Naive thymus-derived CD8-positive, alpha-beta T cell (primary cell): ENCODE measurements around the gene SLC6A20. TPM values are rescaled to one million over a fixed set of nuclear protein-coding genes. Genes with fewer than 3 reads are reported as not detected.
A peak's percentile ranks its signal among the peaks of the same experiment; 100 is the strongest.

Experiments used
- ATAC-seq, 2 donors: fragments of 150-1000 bp; cut with Tn5 transposase in 1 of 2; sonication (Bioruptor Pico), chemical (Tn5 transposase) in 1 of 2; 1 replicate in 1 of 2; 2 replicates in 1 of 2; pipeline ENCODE4 v1.10.0; 2021; ENCODE audit warnings: mild to moderate bottlenecking in 2 of 2, moderate library complexity in 2 of 2
- POLR2A ChIA-PET: fragments of 350-600 bp; sonication (Branson Sonifier 250); formaldehyde crosslinking; loops from one replicate; lab custom pipeline; 2021; ENCODE audit warnings: antibody characterized with exemption; lab: Charles Lee
- DNase-seq, 10 donors: peaks; one replicate each; pipeline versions ENCODE4 v3.0.0 to v3.0.0-alpha.2; 2020 to 2022
- H3K27ac Mint-ChIP-seq, 10 donors: one replicate each; pipeline ENCODE4 v1.8.0; 2020 to 2022; ENCODE audit warnings: mild to moderate bottlenecking in 10 of 10, mixed read lengths in 10 of 10, moderate library complexity in 4 of 10, inconsistent platforms in 1 of 10
- H3K27me3 Mint-ChIP-seq, 5 donors: one replicate each; pipeline ENCODE4 v1.8.0; 2021 to 2022; ENCODE audit warnings: mixed read lengths in 5 of 5
- H3K36me3 Mint-ChIP-seq, 3 donors: one replicate each; pipeline ENCODE4 v1.8.0; 2020 to 2022; ENCODE audit warnings: mixed read lengths in 3 of 3, mild to moderate bottlenecking in 2 of 3, inconsistent platforms in 1 of 3
- H3K4me1 Mint-ChIP-seq, 4 donors: one replicate each; pipeline ENCODE4 v1.8.0; 2021 to 2022; ENCODE audit warnings: mixed read lengths in 4 of 4
- H3K4me3 Mint-ChIP-seq, 10 donors: one replicate each; pipeline ENCODE4 v1.8.0; 2020 to 2022; ENCODE audit warnings: mild to moderate bottlenecking in 10 of 10, mixed read lengths in 10 of 10, moderate library complexity in 6 of 10, inconsistent platforms in 1 of 10
- H3K9me3 Mint-ChIP-seq, 9 donors: one replicate each; pipeline ENCODE4 v1.8.0; 2020 to 2022; ENCODE audit warnings: mixed read lengths in 9 of 9, mild to moderate bottlenecking in 3 of 9, inconsistent platforms in 1 of 9, moderate library complexity in 1 of 9
- polyA plus RNA-seq, 3 donors: library from polyadenylated mRNA; unstranded; fragments of 300-500 nt; fragmentation: Illumina TruSeq; gene quantifications; one replicate each; pipeline ENCODE4 v1.2.3, GENCODE V29; 2021
- total RNA-seq, 8 experiments: library from RNA in 2 of 8; stranded (reverse) in 2 of 8; gene quantifications; one replicate each; pipeline ENCODE4 v1.2.3 and lab custom pipeline; 2021 to 2026

SLC6A20 gene
- total and polyA plus RNA-seq, 5 experiments from 2014 or later: 0.52 TPM; not detected in 4

- no peak for ATAC-seq
Measured at GRCh38 chr3:45724911-45725310, 71.4 kb downstream of the SLC6A20 start.

GRCh38 chr3:45719655-45720487, 76.5 kb downstream of the SLC6A20 start:
- no peaks in the 10 kb centered on the region for H3K9me3 Mint-ChIP-seq
- ATAC-seq (no peak), DNase-seq (no peak)
- peak overlapping the region in 4 of 10 donors; percentile 8 to 31 (median 18) for H3K27ac Mint-ChIP-seq
- H3K27me3 Mint-ChIP-seq: no peaks in the 10 kb centered on the region
- H3K4me3 Mint-ChIP-seq: no peak overlapping the region
- peaks cover 17 to 29% (median 26%) of the 10 kb centered on the region in 4 donors for H3K4me1 Mint-ChIP-seq
- POLR2A ChIA-PET: no interaction called here
- peaks cover 11 to 78% (median 41%) of the 10 kb centered on the region in 3 donors for H3K36me3 Mint-ChIP-seq

More at GRCh38 chr3:45724911-45725310, 71.4 kb downstream of the SLC6A20 start:
- DNase-seq: no peak
- POLR2A ChIA-PET: no interaction called here
- Mint-ChIP-seq H3K27ac (peak overlapping the region in 4 of 10 donors; percentile 5 to 63 (median 56)), H3K9me3 (no peaks in the 10 kb centered on the region), H3K4me3 (no peak overlapping the region), H3K36me3 (peaks cover 19 to 87% (median 50%) of the 10 kb centered on the region in 3 donors), H3K27me3 (no peaks in the 10 kb centered on the region), H3K4me1 (peaks cover 21 to 47% (median 33%) of the 10 kb centered on the region in 4 donors)

GRCh38 chr3:45716790-45717336, 79.5 kb downstream of the SLC6A20 start:
- H3K27ac Mint-ChIP-seq: peak overlapping the region in 8 of 10 donors; percentile 1 to 74 (median 54)

GRCh38 chr3:45715945-45716344, 80.4 kb downstream of the SLC6A20 start:
- POLR2A ChIA-PET: no interaction called here
- Mint-ChIP-seq H3K4me3 (no peak overlapping the region), H3K4me1 (peaks cover 15 to 34% (median 24%) of the 10 kb centered on the region in 4 donors), H3K36me3 (peaks cover 4 to 78% (median 23%) of the 10 kb centered on the region in 3 donors), H3K27me3 (no peaks in the 10 kb centered on the region), H3K27ac (peak overlapping the region in 7 of 10 donors; percentile 24 to 74 (median 56)), H3K9me3 (no peaks in the 10 kb centered on the region)
- DNase-seq (no peak), ATAC-seq (no peak)

More at GRCh38 chr3:45716790-45717336, 79.5 kb downstream of the SLC6A20 start:
- POLR2A ChIA-PET: no interaction called here
- Mint-ChIP-seq H3K4me3 (no peak overlapping the region), H3K9me3 (no peaks in the 10 kb centered on the region), H3K4me1 (peaks cover 14 to 29% (median 22%) of the 10 kb centered on the region in 4 donors), H3K27me3 (no peaks in the 10 kb centered on the region), H3K36me3 (peaks cover 4 to 74% (median 21%) of the 10 kb centered on the region in 3 donors)
- DNase-seq (no peak), ATAC-seq (no peak)

GRCh38 chr3:45712434-45713110, 83.8 kb downstream of the SLC6A20 start:
- Mint-ChIP-seq H3K4me3 (no peak overlapping the region), H3K36me3 (peaks cover 4 to 79% (median 30%) of the 10 kb centered on the region in 3 donors), H3K27ac (peak overlapping the region in 4 of 10 donors; percentile 11 to 66 (median 38)), H3K9me3 (no peaks in the 10 kb centered on the region), H3K27me3 (no peaks in the 10 kb centered on the region), H3K4me1 (peaks cover 11 to 32% (median 25%) of the 10 kb centered on the region in 4 donors)
- DNase-seq (no peak), ATAC-seq (no peak)
- POLR2A ChIA-PET: no interaction called here

- no peaks in the 10 kb centered on the region for H3K27me3 Mint-ChIP-seq
- H3K27ac Mint-ChIP-seq: peak overlapping the region in 1 of 10 donors; percentile 42
- peaks cover 9 to 79% (median 31%) of the 10 kb centered on the region in 3 donors for H3K36me3 Mint-ChIP-seq
- DNase-seq (no peak), ATAC-seq (no peak)
- POLR2A ChIA-PET: no interaction called here
- H3K4me3 Mint-ChIP-seq: no peak overlapping the region
- H3K4me1 Mint-ChIP-seq: peaks cover 14 to 37% (median 21%) of the 10 kb centered on the region in 4 donors
- no peaks in the 10 kb centered on the region for H3K9me3 Mint-ChIP-seq
Measured at GRCh38 chr3:45711931-45712330, 84.4 kb downstream of the SLC6A20 start.

- peaks cover 11 to 78% (median 36%) of the 10 kb centered on the region in 3 donors for H3K36me3 Mint-ChIP-seq
- peaks cover 26 to 55% (median 48%) of the 10 kb centered on the region in 4 donors for H3K4me1 Mint-ChIP-seq
- ATAC-seq: no peak
- no peak overlapping the region for H3K4me3 Mint-ChIP-seq
- H3K27me3 Mint-ChIP-seq: no peaks in the 10 kb centered on the region
- H3K9me3 Mint-ChIP-seq: no peaks in the 10 kb centered on the region
- peak overlapping the region in 7 of 10 donors; percentile 6 to 73 (median 38) for H3K27ac Mint-ChIP-seq
- DNase-seq: no peak
- POLR2A ChIA-PET: interaction anchor here (0.7 to 2.5 kb wide), 2 partner anchors 16 to 237 kb away, joined by 3 to 17 read pairs; partner anchors contain the start of genes CXCR6 and SACM1L
Measured at GRCh38 chr3:45705839-45706808, 90.2 kb downstream of the SLC6A20 start.

Other genes starting within 250 kb of the SLC6A20 start
- gene LIMD1, start 201.8 kb downstream of the SLC6A20 start, total RNA-seq: 10 to 100 TPM; 29.3 to 30.4 TPM
- gene LIMD1, start 201.8 kb downstream of the SLC6A20 start, polyA plus RNA-seq: 1 to 10 TPM; 4.2 to 6.0 (median 4.6) TPM
- gene SACM1L, start 107.1 kb downstream of the SLC6A20 start, total RNA-seq: 10 to 100 TPM; 89.8 to 94.4 TPM
- gene SACM1L, start 107.1 kb downstream of the SLC6A20 start, polyA plus RNA-seq: 10 to 100 TPM; 18.8 to 30.3 (median 18.8) TPM
- gene LZTFL1, start 45.6 kb upstream of the SLC6A20 start, total RNA-seq: 10 to 100 TPM in 1 of 2 experiments, 1 to 10 TPM in 1; 9.6 to 10.8 TPM
- 1 to 10 TPM; 7.5 to 9.7 (median 8.3) TPM for gene LZTFL1, start 45.6 kb upstream of the SLC6A20 start, polyA plus RNA-seq
- gene CCR9, start 90.0 kb upstream of the SLC6A20 start, total RNA-seq: 1 to 10 TPM; 1.9 to 2.0 TPM
- gene CCR9, start 90.0 kb upstream of the SLC6A20 start, polyA plus RNA-seq: under 1 TPM in 2 of 3 donors, not detected in 1; 0.33 to 0.49 TPM
- under 1 TPM; 0.25 to 0.34 TPM for gene CXCR6, start 146.9 kb upstream of the SLC6A20 start, total RNA-seq
- gene CXCR6, start 146.9 kb upstream of the SLC6A20 start, polyA plus RNA-seq: 1 to 10 TPM in 1 of 3 donors, under 1 TPM in 2; 0.42 to 9.3 (median 0.80) TPM
- 10 to 100 TPM; 27.6 to 28.4 TPM for gene FYCO1, start 199.3 kb upstream of the SLC6A20 start, total RNA-seq
- gene FYCO1, start 199.3 kb upstream of the SLC6A20 start, polyA plus RNA-seq: 1 to 10 TPM; 1.7 to 6.0 (median 2.6) TPM
- gene XCR1, start 230.9 kb upstream of the SLC6A20 start, total RNA-seq: not detected
- not detected for gene XCR1, start 230.9 kb upstream of the SLC6A20 start, polyA plus RNA-seq